Stomach smooth muscle (tissue), 2 donors: ENCODE results near the gene BTBD1.
"Not testable (repeated sequence)": the region's sequence is repeated elsewhere in the genome, so short reads cannot be mapped to it uniquely, and the experiment has no call there.

ENCODE experiments used
- H3K27ac ChIP-seq: one replicate; pipeline ENCODE4 v1.7.0; 2013; ENCODE audit warnings: mild to moderate bottlenecking, low read length, inconsistent platforms
- H3K27me3 ChIP-seq, 2 donors: one replicate each; pipeline ENCODE4 v1.7.0; 2013; ENCODE audit warnings: low read length in 2 of 2; ENCODE audit not compliant: insufficient read depth in 2 of 2, control insufficient read depth in 1 of 2
- H3K36me3 ChIP-seq, 2 donors: one replicate each; pipeline ENCODE4 v1.7.0; 2013; ENCODE audit warnings: low read length in 2 of 2; ENCODE audit not compliant: control insufficient read depth in 2 of 2, insufficient read depth in 2 of 2
- H3K4me1 ChIP-seq: one replicate; pipeline ENCODE4 v1.7.0; 2013; ENCODE audit warnings: low read length; ENCODE audit not compliant: control insufficient read depth, insufficient read depth
- H3K4me3 ChIP-seq, 2 donors: one replicate each; pipeline ENCODE4 v1.7.0; 2013; ENCODE audit warnings: low read length in 2 of 2
- H3K9ac ChIP-seq, 2 donors: one replicate each; pipeline ENCODE4 v1.7.0; 2013; ENCODE audit warnings: low read length in 2 of 2, mild to moderate bottlenecking in 1 of 2
- H3K9me3 ChIP-seq, 2 donors: one replicate each; pipeline ENCODE4 v1.7.0; 2013; ENCODE audit warnings: low read length in 2 of 2; ENCODE audit not compliant: control insufficient read depth in 2 of 2
- donor health status: healthy.
- donor health status: Pancreatic carcinoma.

BTBD1 gene

DNA sequence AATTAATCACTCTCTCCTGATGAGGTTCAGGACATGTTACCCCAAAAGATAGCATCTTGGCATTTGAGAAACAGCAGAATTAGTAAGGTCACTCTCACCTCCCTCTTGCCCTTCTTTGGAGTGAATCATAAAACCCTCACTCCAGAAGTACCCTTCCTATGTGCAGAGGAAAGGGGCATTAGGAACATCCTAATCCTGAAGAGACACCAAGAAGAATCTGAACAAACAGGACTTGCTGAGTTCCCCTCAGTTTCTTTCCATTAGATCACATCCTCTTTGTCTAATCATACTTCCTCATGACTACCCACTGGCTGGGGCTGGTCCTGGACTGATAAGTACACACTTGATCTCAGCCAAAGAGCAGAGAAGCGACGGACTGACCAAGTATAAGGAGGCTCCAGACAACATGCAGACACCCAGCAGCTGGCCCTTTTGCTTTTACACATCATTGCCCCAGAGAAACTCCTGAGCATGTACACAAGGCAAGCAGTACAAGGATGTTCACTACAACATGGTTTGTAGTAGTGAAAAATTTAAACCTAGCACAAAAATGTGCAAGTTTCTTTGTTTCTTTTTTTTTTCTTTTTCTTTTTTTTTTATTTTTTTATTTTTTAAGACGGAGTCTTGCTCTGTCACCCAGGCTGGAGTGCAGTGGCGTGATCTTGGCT is 25.4 kb upstream of the BTBD1 start:
- Histone ChIP-seq H3K27ac (no peak overlapping the region), H3K4me1 (no peaks in the 10 kb centered on the region), H3K9me3 (no peaks in the 10 kb centered on the region), H3K4me3 (no peak overlapping the region), H3K9ac (no peak overlapping the region), H3K36me3 (no peaks in the 10 kb centered on the region), H3K27me3 (no peaks in the 10 kb centered on the region)

DNA sequence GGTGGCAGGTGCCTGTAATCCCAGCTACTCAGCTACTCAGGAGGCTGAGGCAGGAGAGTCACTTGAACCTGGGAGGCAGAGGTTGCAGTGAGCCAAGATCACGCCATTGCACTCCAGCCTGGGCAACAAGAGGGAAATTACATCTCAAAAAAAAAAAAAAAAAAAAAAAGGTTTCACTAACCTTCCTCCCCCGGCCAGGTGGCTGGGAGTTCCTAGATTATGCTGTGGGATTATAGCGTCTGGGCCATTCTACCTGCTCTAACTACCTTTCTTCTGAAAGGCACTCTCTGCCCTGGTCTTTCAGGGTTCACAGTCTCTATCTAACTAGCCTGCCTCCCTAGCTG is 24.9 kb upstream of the BTBD1 start:
- not testable (repeated sequence) for H3K27me3 ChIP-seq, H3K27ac ChIP-seq, H3K4me3 ChIP-seq

DNA sequence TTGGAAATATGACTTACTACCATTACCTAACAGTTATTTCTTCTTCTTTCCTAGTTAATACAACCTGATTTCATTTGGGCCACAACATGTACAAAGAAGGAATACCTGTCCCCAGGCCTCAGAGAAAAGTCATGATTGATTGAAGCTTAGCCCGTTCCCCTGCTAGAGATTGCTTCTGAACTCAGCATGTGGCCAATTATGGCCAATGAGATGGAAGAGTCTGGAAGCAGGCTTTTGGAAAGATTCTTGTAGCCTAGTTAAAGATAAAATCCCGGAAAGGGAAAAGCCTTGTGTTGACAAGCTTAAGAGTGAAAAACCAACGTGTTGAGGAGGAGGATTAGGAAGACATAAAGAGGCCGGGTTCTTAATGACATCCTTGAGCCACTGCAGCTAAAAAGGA is 23.4 kb upstream of the BTBD1 start:
- no peaks in the 10 kb centered on the region for H3K36me3 ChIP-seq
- no peaks in the 10 kb centered on the region for H3K27me3 ChIP-seq
- no peaks in the 10 kb centered on the region for H3K9me3 ChIP-seq
- no peak overlapping the region for H3K4me3 ChIP-seq
- no peaks in the 10 kb centered on the region for H3K4me1 ChIP-seq
- no peak overlapping the region for H3K27ac ChIP-seq
- no peak overlapping the region for H3K9ac ChIP-seq

More for the DNA sequence above, 24.9 kb upstream of the BTBD1 start:
- H3K4me1 ChIP-seq, H3K9me3 ChIP-seq, H3K9ac ChIP-seq, H3K36me3 ChIP-seq: not testable (repeated sequence)

DNA sequence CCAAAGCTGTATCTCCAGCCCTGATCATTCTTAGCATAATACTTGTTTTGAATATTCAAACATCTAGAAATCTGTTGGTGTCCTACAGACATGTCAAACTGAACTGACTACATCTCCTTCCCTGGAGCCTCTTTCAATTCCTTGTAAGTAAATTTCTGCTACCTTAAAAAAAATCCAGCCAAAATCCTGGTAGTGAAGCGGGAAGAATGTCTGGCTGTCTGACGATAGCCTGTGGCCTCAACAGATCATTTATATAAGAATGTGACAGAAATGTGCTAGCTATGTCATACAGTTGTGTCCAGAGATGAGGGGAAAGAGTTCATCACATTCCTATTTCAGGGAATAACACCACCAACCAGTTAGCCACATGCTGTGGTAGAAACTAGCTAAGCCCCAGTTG is 21.8 kb upstream of the BTBD1 start:
- no peaks in the 10 kb centered on the region for H3K9me3 ChIP-seq
- no peaks in the 10 kb centered on the region for H3K36me3 ChIP-seq
- H3K4me3 ChIP-seq = no peak overlapping the region
- no peaks in the 10 kb centered on the region for H3K4me1 ChIP-seq
- no peak overlapping the region for H3K9ac ChIP-seq
- H3K27ac ChIP-seq = no peak overlapping the region
- peaks cover 0 to 3% of the 10 kb centered on the region in 2 donors for H3K27me3 ChIP-seq

DNA sequence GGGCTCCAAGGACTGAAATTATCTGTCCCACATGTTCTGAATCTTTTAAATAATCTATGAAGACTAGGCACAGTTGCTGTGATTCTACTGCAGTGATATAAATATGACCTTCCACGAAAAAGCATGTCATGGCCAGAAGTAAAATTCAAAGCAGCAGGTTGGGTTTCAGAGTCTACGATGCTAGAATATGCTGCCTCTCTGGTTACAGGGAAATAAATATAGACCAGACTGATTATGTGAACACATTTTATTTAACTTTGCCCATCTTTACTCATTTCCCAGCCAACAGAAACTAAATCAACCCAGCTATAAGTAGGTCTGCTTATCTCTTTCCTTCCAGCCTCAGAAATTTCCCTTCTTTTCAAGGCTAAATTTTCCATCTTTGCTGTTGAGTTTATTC is 20.5 kb upstream of the BTBD1 start:
- no peaks in the 10 kb centered on the region for H3K4me1 ChIP-seq
- no peak overlapping the region for H3K9ac ChIP-seq
- H3K9me3 ChIP-seq = no peaks in the 10 kb centered on the region
- H3K4me3 ChIP-seq = no peak overlapping the region
- no peak overlapping the region for H3K27ac ChIP-seq
- peaks cover 0 to 3% of the 10 kb centered on the region in 2 donors for H3K27me3 ChIP-seq
- H3K36me3 ChIP-seq = no peaks in the 10 kb centered on the region

DNA sequence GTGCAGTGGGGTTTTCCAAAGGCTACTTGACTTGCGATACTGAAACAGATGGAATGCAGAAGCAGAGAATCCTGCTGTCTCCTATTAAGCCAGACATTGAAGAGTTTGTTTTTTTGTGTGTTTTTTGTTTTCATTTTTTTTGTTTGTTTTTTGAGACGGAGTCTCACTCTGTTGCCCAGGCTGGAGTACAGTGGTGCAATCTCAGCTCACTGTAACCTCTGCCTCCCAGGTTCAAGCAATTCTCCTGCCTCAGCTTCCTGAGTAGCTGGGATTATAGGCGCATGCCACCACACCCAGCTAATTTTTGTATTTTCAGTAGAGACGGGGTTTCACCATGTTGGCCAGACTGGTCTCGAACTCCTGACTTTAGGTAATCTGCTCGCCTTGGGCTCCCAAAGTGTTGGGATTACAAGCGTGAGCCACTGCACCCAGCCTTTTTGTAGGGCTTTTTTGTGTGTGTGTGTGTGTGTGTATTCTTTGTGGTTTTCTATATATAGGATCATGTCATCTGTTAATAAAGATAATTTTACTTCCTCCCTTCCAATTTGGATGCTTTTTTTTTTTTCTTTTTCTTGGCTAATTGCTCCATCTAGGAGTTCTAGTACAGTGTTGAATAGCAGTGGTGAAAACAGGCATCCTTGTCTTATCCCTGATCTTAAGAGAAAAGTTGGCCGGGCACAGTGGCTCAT is 19.0 kb upstream of the BTBD1 start:
- not testable (repeated sequence) for H3K9ac ChIP-seq, H3K27me3 ChIP-seq, H3K36me3 ChIP-seq, H3K4me1 ChIP-seq, H3K27ac ChIP-seq, H3K9me3 ChIP-seq, H3K4me3 ChIP-seq

DNA sequence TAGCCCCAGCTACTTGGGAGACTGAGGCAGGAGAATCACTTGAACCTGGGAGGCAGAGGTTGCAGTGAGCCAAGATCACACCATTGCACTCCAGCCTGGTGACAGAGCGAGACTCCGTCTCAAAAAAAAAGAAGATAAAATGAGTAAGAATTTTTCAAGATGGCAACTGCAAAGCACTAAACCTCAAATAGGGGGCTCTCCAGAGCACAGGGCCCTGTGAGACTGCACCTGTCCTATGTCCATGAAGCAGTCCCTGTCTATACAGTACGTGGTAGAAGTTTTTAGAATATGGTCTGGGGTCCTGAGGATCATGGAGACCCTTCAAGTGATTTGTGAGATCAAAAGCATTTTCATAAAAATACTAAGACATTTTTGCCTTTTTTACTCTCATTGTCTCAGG is 18.4 kb upstream of the BTBD1 start:
- not testable (repeated sequence) for H3K36me3 ChIP-seq, H3K9ac ChIP-seq, H3K4me1 ChIP-seq, H3K4me3 ChIP-seq, H3K27me3 ChIP-seq, H3K9me3 ChIP-seq, H3K27ac ChIP-seq

DNA sequence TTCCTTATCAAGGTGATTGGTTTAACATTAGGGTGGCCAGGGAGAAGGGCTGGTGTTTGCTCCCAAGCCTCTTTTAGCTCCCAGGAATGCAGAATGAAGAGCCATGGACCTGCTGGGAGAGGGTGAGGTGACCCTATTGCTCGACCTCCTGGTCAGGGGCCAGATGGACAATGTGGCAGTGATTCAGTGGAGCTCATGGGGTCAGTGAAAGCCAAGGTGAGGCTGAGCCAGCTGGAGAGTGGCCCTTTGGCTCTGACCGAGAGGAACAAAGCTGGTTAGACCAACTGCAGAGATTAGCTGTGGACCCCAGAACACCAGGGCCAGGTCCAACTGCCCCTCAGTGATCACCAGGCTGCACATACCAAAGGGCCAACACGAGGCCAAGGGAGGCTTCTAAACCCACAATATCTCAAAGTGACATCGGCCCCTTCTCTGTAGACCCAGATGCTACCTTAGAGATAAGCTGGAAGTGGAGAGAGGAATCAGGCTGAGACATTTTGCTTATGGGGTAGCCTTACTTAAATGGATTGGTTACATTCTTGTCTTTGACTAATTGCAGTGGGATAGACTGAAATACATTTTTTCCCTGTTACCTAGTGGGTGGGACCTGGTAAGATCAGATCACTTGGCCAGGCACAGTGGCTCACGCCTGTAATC is 15.8 kb upstream of the BTBD1 start:
- H3K4me3 ChIP-seq = no peak overlapping the region

DNA sequence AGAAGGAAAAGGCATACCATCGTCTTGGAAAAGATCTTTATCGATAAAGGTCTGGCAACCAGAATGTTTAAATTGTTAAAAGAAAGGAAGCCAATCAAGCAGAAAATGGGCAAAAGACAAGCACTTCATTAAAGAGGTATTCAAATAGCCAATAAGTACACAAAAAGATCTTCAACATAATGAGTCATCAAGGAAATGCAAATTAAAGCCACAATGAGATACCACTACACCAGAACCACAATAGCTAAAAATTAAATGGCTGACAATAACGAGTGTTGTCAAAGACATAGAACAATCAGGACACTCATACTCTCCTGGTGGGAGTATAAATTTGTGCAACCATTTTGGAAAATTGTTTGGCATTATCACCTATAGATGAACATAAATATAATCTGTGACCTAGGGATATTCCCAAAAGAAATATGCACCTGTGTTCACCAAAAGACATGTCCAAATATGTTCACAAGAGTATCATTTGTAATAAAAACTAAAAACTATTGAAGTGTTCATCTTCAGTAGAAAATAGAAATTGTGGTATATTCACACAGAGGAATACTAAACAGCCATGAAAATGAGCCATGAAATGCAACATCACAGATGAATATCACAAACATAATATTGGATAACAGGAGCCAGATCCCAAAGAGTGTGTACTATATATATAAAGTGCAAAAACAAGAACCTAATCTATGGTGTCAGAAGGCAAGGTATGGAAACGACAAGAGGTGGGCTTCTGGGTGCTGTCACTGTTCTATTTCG is 14.4 kb upstream of the BTBD1 start:
- Histone ChIP-seq H3K4me1 (no peaks in the 10 kb centered on the region), H3K9ac (no peak overlapping the region), H3K4me3 (no peak overlapping the region), H3K27me3 (peaks cover 3% of the 10 kb centered on the region in 2 donors), H3K27ac (no peak overlapping the region), H3K36me3 (no peaks in the 10 kb centered on the region), H3K9me3 (no peaks in the 10 kb centered on the region)

More for the DNA sequence above, 15.8 kb upstream of the BTBD1 start:
- H3K9ac ChIP-seq = no peak overlapping the region
- H3K4me1 ChIP-seq = no peaks in the 10 kb centered on the region
- no peak overlapping the region for H3K27ac ChIP-seq
- no peaks in the 10 kb centered on the region for H3K36me3 ChIP-seq
- no peaks in the 10 kb centered on the region for H3K9me3 ChIP-seq
- H3K27me3 ChIP-seq = peaks cover 3% of the 10 kb centered on the region in 2 donors

DNA sequence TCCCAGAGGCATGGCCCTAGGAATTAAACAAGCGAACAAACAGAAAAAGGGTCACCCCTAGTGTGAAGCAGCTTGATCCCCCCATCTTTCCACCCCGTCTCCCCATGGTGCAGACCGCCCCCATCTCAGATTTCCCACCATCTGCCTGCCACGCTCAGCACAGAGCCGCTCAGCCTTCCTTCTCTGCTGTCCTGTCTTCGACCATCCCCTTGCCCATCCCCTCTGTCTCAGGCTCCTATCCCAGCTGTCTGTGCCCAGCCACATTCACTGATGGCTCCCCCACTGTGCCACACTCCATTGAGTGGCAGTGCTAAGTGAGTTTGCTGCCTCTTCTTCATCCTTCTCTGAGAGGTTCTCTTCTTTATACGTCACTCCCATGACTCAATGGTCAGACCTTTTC is 11.7 kb upstream of the BTBD1 start:
- no peak overlapping the region for H3K4me3 ChIP-seq
- no peak overlapping the region for H3K27ac ChIP-seq
- H3K4me1 ChIP-seq = no peaks in the 10 kb centered on the region
- peaks cover 0 to 3% of the 10 kb centered on the region in 2 donors for H3K9me3 ChIP-seq
- H3K9ac ChIP-seq = no peak overlapping the region
- peaks cover 0 to 3% of the 10 kb centered on the region in 2 donors for H3K27me3 ChIP-seq
- no peaks in the 10 kb centered on the region for H3K36me3 ChIP-seq
